ENCODE data around the gene AK5. TPM values are rescaled to one million over a fixed set of nuclear protein-coding genes. Genes with fewer than 3 reads are reported as not detected.
A peak's percentile ranks its signal among the peaks of the same experiment; 100 is the strongest.
"Not testable (repeated sequence)": the region's sequence is repeated elsewhere in the genome, so short reads cannot be mapped to it uniquely, and the experiment has no call there.

The AK5 gene
- total RNA-seq, 4 donors from 2014 or later, result not detected

DNA sequence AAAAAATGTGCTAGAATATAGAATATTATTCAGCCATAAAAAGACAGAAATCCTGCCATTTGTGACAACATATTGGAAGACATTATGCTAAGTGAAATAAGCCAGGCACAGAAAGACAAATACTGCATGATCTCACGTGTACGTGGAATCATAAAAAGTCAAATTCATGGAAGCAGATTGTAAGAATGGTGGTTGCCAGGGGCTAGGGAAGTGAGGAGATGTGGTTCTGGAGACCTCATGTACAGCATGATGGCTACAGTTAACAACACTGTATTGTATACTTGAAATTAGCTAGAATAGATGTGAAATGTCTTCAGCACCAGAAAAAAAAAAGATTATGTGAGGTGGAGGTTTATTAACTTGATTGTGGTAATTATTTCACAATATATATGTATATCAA is 234.3 kb downstream of the AK5 start:
- WGBS, 2 donors, result 78 to 85% methylated on average over 2 of the region's 2 CpGs

DNA sequence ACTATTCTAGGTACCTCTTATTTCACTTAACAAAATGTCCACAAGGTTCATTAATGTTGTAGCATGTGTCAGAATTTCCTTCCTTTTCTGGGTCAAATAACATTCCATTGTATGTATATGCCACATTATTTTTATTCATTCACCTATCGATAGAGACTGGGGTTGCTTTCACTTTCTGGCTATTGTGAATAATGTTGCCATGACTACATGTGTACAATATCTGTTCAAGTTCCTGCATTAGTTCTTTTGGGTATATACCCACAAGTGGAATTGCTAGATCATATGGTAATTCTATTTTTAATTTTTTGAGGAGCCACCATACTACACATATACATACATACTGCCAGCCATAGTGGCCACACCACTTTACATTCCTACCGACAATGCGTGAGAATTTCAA is 242.2 kb downstream of the AK5 start:
- WGBS, 2 donors, result 78 to 83% methylated on average over 3 of the region's 3 CpGs
- Histone ChIP-seq H3K4me3 (no peak overlapping the region), H3K36me3 (no peaks in the 10 kb centered on the region), H3K27me3 (no peaks in the 10 kb centered on the region), H3K4me1 (no peaks in the 10 kb centered on the region), H3K9me3 (no peaks in the 10 kb centered on the region), H3K27ac (no peak overlapping the region)
- intact Hi-C loops (cut with DNase I), result no loop called here
- no peak for DNase-seq
- TF ChIP-seq, protein P1, sequence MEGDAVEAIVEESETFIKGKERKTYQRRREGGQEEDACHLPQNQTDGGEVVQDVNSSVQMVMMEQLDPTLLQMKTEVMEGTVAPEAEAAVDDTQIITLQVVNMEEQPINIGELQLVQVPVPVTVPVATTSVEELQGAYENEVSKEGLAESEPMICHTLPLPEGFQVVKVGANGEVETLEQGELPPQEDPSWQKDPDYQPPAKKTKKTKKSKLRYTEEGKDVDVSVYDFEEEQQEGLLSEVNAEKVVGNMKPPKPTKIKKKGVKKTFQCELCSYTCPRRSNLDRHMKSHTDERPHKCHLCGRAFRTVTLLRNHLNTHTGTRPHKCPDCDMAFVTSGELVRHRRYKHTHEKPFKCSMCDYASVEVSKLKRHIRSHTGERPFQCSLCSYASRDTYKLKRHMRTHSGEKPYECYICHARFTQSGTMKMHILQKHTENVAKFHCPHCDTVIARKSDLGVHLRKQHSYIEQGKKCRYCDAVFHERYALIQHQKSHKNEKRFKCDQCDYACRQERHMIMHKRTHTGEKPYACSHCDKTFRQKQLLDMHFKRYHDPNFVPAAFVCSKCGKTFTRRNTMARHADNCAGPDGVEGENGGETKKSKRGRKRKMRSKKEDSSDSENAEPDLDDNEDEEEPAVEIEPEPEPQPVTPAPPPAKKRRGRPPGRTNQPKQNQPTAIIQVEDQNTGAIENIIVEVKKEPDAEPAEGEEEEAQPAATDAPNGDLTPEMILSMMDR (IDR thresholded peaks at IDR 0.05), result no peak
- TF ChIP-seq POLR2A (IDR thresholded peaks at IDR 0.05), result no peak

More for the DNA sequence above, 234.3 kb downstream of the AK5 start:
- no peaks in the 10 kb centered on the region for H3K36me3 ChIP-seq
- H3K9me3 ChIP-seq, result no peaks in the 10 kb centered on the region
- H3K4me3 ChIP-seq, result no peak overlapping the region
- H3K4me1 ChIP-seq, result peaks cover 0 to 12% (median 0%) of the 10 kb centered on the region in 3 donors
- H3K27ac ChIP-seq, result no peak overlapping the region
- intact Hi-C loops (cut with DNase I), result no loop called here
- no peak for TF ChIP-seq POLR2A (IDR thresholded peaks at IDR 0.05)
- TF ChIP-seq, protein P1 (IDR thresholded peaks at IDR 0.05), result no peak
- no peaks in the 10 kb centered on the region for H3K27me3 ChIP-seq
- no peak for DNase-seq

DNA sequence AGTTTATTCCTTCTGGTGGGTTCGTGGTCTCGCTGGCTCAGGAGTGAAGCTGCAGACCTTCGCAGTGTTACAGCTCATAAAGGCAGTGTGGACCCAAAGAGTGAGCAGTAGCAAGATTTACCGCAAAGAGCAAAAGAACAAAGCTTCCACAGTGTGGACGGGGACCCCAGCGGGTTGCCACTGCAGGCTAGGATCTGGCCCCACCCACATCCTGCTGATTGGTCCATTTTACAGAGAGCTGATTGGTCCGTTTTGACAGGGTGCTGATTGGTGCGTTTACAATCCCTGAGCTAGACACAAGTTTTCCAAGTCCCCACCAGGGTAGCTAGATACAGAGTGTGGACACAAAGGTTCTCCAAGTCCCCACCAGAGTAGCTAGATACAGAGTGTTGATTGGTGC is 249.3 kb downstream of the AK5 start:
- not testable (repeated sequence) for H3K27ac ChIP-seq, H3K4me1 ChIP-seq, H3K36me3 ChIP-seq, H3K4me3 ChIP-seq, H3K27me3 ChIP-seq, H3K9me3 ChIP-seq, DNase-seq
- WGBS, 2 donors, result 94 to 98% methylated on average over 5 to 7 of the region's 8 CpGs
- intact Hi-C loops (cut with DNase I), result loop anchor here (10.0 kb wide), 1 partner anchor 376 kb away; no protein-coding TSS in a partner anchor

DNA sequence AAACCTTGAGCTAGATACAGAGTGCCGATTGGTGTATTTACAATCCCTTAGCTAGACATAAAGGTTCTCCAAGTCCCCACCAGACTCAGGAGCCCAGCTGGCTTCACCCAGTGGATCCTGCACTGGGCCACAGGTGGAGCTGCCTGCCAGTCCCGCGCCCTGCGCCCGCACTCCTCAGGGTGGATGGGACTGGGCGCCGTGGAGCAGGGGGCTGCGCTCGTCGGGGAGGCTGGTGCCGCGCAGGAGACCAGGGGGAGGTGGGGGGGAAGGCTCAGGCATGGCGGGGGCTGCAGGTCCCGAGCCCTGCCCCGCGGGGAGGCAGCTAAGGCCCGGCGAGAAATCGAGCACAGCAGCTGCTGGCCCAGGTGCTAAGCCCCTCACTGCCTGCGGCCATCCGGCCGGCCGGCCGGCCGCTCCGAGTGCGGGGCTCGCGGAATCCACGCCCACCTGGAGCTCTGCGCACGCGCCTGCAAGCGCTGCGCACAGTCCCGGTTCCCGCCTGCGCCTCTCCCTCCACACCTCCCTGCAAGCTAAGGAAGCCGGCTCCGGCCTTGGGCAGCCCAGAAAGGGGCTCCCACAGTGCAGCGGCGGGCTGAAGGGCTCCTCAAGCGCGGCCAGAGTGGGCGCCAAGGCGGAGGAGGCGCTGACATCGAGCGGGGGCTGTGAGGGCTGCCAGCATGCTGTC is 249.9 kb downstream of the AK5 start:
- H3K9me3 ChIP-seq, H3K4me1 ChIP-seq, H3K4me3 ChIP-seq, H3K27me3 ChIP-seq, DNase-seq, H3K36me3 ChIP-seq, H3K27ac ChIP-seq: not testable (repeated sequence)
- intact Hi-C loops (cut with DNase I), result loop anchor here (10.0 kb wide), 1 partner anchor 377 kb away; no protein-coding TSS in a partner anchor
- WGBS, 2 donors, result 96% methylated on average over 6 to 19 of the region's 49 CpGs

DNA sequence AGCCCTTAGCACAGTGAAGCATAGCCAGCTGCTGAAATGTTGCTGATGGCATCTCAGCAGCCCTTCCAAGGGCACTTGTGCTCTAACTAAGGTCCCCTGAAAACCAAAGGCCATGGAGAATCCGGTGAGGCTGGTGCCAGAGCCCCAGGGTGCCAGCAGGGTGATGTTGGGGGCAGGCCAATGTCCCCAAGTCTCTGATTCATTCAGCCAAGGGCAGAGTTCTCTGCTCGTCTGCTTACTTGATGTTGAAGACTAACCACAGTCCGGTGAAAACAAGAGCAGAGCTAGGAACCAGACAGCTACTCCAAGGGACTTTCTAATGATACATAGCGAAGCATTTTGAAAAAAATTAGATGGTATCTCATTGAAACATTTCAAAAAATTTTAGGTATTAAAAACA is 250.8 kb downstream of the AK5 start:
- Histone ChIP-seq H3K36me3 (no peaks in the 10 kb centered on the region), H3K27ac (no peak overlapping the region), H3K4me3 (no peak overlapping the region), H3K4me1 (no peaks in the 10 kb centered on the region), H3K9me3 (no peaks in the 10 kb centered on the region), H3K27me3 (no peaks in the 10 kb centered on the region)
- TF ChIP-seq, protein P1 (IDR thresholded peaks at IDR 0.05), result no peak
- TF ChIP-seq POLR2A (IDR thresholded peaks at IDR 0.05), result no peak
- intact Hi-C loops (cut with DNase I), result loop anchor here (10.0 kb wide), 1 partner anchor 378 kb away; no protein-coding TSS in a partner anchor
- DNase-seq, result no peak
- 78 to 82% methylated on average over 3 to 4 of the region's 4 CpGs for WGBS, 2 donors

DNA sequence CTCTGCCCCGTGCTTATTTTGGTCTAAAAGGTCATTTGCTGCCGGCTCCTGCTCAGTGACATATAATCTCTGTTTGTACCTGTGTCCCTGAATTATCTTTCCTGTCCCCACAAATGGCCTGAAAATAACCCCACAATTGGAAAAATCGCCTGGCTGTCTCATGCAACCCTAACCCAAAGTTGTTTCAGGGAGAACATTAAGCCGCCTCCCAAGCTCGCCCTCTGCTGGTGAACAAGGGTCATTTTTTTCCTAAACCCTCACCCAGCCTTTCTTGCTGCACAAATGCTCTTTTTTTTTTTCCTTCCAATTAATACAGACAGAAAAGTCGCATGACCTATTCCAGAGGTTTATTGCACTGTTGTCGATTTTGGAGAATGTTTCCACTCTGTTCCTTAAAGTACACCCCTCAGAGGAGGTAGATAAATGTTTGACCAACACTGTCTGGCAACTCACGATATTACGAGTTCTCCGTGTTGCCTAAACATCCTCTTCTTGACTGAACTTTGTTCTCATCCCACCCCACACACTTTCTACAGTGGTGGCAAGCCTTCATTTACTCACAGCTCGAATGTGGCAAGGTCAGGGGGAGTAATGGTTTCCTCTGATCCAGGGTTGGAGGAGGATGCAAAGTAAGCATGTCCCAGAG is 252.0 kb downstream of the AK5 start:
- no peaks in the 10 kb centered on the region for H3K36me3 ChIP-seq
- intact Hi-C loops (cut with DNase I), result loop anchor here (10.0 kb wide), 1 partner anchor 379 kb away; no protein-coding TSS in a partner anchor
- 37% methylated on average over 11 of the region's 11 CpGs for WGBS, 2 donors
- no peak overlapping the region for H3K27ac ChIP-seq
- H3K9me3 ChIP-seq, result no peaks in the 10 kb centered on the region
- no peaks in the 10 kb centered on the region for H3K27me3 ChIP-seq
- DNase-seq, result no peak
- no peaks in the 10 kb centered on the region for H3K4me1 ChIP-seq
- no peak overlapping the region for H3K4me3 ChIP-seq
- no peak for TF ChIP-seq POLR2A (IDR thresholded peaks at IDR 0.05)
- TF ChIP-seq, protein P1 (IDR thresholded peaks at IDR 0.05), result peak; percentile 56 to 83 (median 66)
